ENCODE results near the gene LSM11.
A peak's percentile ranks its signal among the peaks of the same experiment; 100 is the strongest.

Gene LSM11

DNA sequence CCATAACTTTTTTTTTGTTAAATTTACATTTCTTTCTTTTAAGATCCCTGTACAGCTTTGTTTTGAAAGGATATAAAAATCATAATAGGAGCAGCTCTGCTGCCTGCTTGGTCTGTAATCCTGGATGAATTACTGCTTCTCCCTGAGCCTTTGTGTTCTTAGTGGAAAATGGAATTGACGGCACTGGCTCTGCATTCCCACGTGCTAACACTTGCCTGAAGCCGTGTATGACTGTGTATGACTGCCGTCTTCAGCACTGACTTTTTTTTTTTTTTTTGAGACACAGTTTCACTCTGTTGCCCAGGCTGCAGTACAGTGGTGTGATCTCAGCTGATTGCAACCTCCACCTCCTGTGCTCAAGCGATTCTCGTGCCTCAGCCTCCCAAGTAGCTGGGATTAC lies 7.5 kb upstream of the LSM11 start:
- no peak for DNase-seq

DNA sequence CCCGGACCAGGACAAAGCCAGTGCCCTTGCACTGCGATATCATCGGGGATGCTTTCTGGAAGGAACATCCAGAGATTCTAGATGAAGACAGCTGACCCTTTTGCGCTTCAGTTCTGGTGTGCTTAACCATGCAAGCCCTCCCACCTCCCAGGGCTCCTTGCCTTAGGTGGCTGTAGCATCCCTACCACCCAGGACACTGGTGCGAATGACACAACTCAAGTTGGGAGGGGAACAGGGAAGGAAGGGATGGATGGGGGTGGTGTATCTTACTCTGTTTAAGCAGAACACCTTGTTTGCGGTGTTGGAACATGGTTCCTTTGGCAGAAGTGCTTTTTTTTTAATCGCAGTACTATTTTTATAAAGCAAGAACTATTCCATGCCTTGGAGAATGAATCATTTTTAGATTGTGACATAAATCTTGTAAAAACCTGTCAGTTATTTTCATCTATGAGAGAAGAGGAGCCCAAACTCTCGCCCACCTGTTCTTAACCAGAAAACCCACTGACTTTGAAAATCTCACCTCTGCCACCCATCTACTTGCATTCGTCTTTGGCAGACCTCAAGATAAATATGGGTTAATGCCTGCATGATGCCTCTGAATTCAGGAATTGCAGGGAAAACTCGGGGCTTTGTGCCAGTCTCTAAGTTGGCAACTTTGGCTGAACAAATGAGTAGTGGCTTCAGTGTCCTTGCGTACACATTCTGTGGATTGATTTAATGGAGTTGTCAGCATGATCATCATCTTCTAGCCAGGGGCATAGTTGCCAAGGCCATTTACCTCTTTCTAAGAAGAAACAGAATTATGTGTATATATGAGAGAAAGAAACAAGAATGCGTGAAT lies 3.9 kb upstream of the LSM11 start:
- no peak for DNase-seq

DNA sequence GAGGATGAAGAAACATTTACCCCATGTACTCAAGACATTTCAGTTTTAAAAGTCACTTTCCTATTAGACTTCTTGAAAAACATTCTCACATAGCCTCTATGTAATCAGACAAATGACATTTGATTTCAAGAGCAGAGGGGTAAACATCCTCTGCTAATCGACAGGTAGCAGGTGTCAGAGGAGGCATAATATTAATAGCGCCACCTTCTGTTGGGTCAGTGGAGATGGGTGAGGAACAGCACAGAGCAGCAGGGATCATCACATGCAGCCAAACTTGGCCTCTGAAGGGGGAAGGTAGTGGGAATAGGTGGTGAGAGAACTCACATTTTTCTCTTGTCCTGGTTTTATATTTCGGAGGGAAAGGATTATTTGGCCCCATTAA lies 3.3 kb upstream of the LSM11 start:
- DNase-seq = peak; percentile 61

DNA sequence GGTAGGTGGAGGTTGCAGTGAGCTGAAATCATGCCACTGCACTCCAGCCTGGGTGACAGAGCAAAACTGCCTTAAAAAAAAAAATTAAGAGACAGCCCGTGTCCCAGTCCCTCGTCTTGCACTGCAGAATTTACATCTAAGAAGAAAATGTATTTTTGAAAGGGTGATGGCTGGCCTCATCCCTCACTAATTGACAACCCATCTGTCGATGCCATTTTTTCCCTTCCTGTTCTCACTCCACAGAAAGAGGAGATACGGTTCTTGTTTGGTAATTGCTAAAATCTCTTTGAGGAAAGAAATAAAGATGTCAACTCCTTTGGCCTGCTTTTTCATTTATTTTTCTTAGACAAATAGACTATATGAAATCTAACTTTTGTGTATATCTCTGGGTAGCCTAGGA lies 2.4 kb upstream of the LSM11 start:
- DNase-seq = no peak

DNA sequence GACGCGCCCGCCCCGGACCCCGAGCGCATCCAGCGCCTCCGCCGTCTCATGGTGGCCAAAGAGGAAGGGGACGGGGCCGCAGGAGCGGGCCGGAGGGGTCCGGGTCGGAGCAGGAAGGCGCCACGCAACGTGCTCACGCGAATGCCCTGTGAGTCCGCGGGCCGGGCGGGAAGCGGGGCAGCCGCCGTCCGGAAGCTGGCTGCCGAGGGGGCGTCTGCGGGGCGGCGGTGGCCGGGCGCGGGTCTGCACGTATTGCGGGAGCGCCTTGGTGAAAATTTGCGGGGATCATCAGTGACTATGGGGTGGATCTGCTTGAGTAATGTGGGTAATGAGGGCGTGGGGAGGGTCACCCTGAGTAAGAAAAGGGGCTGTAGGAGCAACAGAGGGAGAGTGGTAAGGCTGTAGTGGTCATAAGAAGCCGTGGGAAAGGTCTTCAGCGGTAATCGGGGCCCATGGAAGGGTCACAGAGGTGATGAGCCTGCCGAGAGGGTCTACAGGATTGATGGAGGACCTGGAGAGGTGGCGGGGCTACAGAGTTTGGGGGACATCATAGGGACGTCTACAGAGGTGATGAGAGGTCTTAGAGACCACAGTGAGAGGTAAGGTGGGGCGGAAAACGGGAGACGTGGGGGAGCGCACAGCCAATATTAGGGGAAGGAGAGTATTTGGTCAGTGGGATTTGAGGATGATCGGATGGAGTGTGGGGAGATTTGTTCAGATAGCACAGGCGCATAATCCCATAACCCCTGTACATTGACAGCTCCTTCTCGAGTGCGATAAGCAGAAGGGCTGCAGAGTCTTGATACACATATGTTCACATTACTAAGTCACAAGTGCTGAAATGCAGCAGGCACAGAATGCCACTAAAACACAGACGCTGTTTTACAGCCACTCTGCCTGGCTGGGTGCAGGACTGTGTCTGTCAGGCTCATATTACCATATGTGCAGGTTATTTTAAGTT lies 819 bp downstream of the LSM11 start:
- no peak for DNase-seq

DNA sequence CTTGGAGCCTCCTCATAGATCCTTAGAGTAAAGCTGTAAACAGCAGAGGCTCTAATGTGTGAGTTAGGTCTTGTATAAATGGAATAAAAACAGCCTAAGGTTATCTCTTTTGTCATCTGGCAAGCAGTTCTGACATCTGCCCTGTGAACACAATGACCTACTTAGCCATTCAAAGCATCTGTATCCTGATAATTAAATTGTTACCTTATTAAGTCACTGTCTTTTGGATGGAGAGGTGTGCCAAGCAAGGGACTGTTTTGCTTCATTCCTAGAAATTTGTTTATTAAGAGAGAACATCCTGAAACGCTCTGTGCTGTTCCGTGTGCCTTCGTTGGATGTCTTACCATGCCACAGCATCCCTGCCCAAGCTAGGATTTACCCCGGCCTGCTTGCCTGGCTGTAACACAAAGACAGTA lies 1.5 kb downstream of the LSM11 start:
- DNase-seq = no peak

DNA sequence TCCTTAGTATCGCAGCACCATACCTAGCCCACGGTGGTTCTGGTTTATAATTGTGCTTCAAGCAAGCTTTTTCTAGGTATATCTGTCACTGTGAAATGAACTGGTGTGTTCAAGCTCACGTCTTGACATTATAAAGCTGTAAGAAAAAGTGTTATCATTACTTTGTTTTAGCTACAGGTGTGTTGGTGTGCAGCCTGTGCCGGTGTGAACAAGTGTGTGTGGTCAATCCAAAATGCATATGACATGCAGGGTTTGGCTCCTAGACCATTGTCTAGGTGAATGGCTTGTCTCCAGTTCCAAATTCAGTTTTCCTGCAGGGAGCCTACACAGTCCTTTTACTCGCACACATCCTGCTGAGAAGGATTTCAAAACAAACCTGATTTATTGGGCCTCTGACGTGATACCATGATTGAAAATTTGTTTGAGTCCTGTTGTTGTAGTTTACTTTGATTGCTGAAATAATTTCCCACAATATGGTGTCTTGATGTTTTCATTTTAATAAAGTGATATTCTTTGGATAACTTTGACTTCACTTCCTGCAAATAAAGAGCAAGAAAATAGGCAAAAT lies 3.7 kb downstream of the LSM11 start:
- no peak for DNase-seq

DNA sequence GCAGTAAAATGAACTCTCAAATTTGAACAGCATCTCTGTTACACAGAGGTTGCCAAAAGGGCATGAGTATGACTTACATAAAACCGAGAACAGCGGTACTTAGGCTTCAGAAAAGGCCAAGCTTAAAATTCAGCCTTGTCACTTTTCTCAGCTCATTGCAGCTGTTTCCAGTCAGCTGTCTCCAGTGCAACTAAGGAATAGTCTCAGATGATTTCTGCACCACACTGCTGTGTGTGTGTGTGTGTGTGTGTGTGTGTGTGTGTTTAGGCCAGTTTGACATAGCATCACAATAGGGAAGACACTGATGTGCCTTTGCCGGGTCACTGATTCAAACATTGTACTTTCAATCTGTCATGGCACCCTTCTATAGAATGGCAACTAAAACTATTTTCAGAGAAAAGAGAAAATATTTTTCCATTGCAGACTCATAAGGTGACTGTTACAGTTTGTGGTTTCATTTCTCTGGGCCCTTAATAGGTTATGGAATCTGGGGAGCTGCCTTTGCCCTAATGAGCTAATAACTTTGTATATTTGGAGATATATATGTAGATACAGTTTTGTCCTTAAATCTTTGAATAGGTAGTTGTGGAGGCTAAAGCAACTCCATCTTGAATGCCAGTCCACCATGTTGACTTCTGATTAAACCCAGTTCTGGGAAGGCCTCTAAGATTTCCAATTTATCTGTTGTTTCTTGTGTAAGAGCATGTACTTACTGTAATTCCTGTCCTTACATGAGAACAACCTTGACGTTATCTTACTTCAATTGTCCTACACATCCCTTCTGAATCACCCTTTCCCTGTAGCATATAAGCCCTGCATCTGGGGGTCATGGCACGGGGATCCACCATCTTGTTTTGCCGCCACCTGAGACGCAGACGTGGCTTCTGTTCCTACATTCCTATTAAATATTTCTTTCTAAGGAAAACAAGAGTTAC lies 4.5 kb downstream of the LSM11 start:
- DNase-seq = no peak

DNA sequence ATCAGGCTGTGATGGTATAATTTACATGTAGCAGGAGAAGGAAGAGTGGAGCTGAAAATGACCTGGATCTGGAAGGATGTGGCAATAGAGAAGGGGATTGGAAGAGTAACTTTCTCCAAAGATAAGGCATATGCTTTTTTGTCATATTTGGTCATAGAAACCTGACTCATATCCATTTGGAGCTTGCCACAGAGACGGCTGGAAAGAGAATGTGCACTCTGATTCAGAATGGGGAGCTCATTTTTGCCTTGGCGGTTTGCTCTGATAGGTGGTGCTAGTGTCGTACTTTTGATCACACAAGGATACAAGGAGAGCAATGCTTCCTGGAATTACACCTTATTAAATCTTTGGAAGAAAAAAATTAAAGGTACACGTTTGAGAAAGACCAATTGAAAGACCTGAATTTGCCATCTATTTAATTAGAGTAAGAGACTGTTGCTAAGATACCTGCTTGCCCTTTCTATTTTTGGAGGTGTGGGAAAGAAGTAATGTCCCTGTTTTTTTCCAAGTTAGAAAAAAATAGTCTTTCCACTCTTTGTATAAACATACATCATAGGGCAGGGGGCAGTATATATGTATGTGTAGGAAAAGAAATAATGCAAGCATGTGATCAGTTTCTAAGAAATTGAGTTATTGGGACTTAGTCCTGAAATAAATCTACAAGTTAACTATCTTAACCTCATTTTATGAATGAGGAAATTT lies 5.4 kb downstream of the LSM11 start:
- DNase-seq = no peak

DNA sequence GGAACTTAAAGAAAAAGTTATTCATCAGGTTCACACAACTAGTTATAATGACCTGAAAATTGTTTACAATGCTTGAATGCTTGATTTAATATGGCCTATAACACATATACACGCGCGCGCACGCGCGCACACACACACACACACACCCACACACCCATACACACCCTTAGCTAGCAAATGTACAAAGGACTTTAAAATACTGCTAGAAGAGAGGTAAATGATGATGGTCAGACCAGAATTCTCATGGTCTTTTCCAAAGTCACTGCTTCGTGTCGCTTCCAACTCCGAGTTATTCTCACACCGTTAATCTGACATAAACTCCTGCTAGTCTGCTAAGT lies 5.9 kb downstream of the LSM11 start:
- no peak for DNase-seq

DNA sequence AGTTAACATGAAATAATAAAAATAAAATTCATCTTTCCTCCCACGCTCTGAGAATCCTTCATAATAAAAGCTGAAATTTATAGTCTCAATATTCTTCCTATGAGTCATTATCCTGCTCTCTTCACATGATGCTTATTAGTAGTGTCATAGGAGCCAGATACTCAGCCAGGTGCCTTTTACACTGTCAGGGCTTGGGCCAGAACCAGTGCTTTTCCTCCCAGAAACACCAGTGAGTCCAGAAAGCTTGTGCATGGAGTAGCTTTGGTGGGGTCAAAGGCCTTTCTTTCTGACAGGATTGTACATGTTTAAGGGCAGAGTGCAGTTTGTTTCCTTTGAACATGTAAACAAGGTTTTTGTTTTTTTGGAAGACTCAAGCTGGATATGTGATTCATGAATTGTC lies 6.8 kb downstream of the LSM11 start:
- no peak for DNase-seq

DNA sequence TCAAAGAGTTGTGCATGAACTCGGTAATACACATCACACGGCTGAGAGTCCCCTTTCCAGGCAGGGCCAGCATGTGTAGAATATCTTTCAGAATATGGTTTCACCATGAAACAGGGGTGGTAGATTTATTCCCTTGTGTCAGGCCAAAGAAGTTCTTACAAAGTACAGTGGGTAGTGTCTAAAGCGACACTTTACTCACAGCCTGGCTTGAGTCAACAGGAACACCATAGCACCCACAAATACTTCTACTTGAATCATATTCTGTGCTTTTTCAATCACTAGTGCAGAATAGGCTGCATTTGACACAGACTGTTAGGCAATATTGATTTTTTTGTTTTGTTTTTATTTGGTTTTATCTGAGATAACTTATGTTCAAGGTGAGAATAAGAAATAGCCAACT lies 12.6 kb downstream of the LSM11 start:
- no peak for DNase-seq

DNA sequence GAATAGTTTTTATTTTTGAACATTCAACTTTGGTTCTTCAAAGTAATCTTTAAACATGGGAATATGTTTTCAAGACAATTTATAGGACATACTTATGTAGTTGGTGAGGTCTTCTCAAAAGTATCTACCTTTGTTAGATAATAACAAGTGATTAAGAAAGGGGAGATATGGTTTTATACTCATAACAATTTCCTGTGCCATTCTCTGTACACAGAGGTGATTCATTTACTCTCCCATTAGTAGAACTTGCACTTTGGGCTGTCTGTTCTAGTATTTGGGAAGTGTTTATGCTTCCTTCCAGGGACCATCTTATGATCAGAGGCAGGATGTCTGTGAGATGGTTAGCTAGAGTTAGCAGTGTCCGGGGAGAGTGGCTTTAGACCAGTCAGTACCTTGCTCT lies 15.2 kb downstream of the LSM11 start:
- DNase-seq = no peak

DNA sequence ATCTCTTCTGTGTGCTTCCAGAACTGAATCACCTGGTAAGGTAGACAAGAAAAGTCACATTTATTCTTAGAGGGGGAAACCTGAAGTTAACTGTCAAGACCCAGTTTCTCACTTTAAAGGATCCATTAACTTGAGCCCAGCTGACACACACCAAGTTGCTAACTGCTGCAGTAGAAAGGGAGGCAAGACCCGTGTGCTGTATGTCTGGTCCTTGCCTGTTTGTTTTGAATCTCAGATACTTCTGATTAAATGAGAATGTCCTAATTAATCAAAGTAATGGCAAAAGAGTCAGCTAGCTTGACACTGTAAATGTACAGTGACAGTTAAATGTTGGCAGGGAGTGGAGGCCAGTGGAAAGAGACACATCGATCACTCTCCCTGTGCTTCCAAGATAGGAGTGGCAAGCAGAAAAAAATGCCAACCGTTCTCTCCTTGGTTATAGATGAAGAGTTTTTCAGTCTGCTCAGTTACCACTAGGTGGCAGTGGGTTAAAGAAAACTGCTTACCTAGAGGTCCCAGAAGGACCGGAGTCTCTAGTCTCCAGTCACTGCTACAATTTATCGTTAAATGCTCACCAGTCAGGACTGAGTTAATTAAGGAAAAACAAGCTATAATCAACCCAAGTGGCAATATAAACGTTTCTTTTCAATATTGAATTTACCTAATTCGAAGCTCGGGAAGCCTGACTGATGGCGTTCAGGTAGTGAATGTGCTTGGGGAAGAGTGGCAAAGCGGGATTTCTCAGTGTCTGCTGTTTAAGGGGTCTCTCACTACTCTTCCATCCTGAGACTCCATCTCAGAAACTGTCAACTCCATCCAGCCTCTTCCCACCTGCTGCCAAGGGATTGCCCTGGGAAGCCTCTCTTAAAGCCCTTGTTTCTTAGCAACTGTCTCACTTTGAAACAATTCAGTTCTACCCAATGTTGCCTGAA lies 18.4 kb downstream of the LSM11 start:
- DNase-seq = peak; percentile 60

DNA sequence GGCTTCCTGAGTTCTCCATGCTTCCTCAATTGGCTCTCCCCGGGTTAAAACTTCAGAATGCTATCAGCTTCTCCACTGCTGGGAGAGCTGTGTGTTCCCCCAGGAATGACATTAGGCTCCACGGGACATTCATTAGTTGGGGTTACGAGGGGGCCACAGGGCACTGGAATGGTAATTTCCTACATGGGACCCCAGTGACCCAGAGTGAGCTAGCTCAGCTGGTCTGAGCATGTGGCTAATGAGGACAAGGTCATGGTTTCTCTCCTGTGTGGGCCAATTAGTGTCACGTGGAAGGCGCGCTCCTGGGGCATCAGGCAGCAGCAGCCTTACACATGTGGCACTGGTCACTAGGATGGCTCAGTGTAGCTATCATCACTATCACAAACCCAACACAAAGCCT lies 21.0 kb downstream of the LSM11 start:
- no peak for DNase-seq

DNA sequence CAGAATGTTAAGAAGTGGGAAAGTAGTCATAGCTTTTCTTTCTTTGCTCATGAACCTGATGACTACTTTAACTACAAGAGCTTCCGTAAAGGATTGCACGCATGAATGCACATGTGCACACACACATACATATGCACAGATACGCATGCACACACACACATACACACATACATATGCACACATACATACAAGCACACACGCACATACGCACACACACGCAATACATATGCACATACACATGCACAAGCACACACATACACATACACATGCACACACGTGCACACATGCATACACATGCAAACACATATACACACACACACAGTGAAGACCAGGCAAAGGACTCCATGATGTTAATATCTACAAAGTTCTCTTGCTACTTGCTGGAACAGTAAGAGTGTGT lies 22.9 kb downstream of the LSM11 start:
- no peak for DNase-seq

DNA sequence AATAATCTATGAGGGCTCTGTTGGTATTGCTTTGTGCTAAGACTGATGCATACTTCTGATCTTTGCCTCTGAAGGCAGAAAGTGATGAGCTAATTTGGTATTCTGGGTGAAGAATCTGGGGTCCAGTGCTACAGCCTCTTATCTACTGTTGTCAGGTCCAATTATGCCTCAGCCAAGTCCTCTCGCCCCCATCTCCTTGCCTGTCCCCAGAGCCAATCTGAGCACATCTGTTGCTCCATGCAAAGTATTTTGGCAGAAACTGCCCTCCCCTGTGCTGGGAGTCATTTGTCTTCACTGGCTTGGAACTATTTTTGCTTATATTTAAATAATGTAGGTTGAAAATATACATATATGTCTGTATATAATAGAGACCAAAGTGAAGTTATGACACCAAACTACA lies 23.4 kb downstream of the LSM11 start:
- DNase-seq = no peak

DNA sequence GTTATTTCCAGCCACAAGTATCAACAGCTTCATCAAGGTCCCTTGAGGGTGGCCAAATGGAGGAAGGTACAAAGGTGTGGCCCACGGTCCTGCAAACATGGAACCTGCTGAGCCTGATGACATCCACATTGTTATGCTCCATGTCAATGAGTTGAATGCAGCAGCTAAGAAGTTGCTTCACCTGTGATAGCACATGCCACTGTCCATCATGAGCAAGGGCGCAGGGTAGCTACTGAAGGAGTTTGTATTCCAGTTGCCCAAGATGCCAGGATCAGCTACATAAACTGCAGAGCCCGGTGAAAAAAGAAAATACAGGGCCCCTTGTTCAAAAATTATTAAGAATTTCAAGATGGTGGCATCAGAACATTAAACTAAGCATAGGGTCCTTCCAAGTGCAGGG lies 24.2 kb downstream of the LSM11 start:
- DNase-seq = no peak

DNA sequence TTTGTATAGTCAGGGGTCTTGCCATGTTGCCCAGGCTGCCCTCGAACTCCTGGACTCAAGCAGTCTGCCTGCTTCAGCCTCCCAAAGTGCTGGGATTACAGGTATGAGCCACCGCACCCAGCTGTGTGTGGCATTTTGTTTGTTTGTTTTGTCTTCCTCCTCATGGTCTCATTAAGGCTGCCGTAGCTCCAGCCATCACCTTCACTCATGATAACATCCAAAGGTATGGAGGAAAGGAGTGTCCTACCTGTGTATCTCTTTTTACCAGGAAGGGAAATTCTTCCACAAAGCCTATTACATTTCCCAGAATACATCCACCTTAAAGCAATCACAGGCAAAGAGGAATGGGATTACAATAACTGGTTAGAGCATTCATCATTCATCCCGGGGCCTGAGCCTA lies 27.2 kb downstream of the LSM11 start:
- DNase-seq = no peak

DNA sequence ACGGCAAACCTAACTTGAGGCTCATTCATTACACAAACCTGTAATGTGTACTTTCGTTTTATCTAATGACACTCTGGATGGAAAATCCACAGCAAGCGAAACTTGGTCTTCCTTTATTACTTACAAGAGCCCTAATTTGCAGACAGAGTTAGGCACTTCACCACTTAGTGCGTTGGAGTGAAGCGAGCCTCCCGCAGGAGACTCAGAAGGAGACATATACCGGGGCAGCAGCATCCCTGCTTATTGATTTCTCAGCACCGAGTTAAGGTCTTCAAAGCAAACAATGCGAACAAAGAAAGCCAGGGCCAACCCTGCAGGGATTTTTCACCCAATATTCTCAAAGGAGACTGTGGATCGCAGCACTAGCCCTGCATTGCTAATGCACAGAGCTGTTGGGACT lies 28.6 kb downstream of the LSM11 start:
- no peak for DNase-seq

All from NCI-H748 treated with DMSO at 0.1 percent for 48 hours (cell line).